Activated T-cell treated with anti-CD3 and anti-CD28 coated beads for 1 hour (primary cell): ENCODE measurements around the gene MDM2.
"Not testable (repeated sequence)": the region's sequence is repeated elsewhere in the genome, so short reads cannot be mapped to it uniquely, and the experiment has no call there.

Source experiments
- DNase-seq: peaks from one replicate; pipeline ENCODE4 v3.0.0-alpha.2; 2020; ENCODE audit warnings: low read depth

MDM2 gene

DNA sequence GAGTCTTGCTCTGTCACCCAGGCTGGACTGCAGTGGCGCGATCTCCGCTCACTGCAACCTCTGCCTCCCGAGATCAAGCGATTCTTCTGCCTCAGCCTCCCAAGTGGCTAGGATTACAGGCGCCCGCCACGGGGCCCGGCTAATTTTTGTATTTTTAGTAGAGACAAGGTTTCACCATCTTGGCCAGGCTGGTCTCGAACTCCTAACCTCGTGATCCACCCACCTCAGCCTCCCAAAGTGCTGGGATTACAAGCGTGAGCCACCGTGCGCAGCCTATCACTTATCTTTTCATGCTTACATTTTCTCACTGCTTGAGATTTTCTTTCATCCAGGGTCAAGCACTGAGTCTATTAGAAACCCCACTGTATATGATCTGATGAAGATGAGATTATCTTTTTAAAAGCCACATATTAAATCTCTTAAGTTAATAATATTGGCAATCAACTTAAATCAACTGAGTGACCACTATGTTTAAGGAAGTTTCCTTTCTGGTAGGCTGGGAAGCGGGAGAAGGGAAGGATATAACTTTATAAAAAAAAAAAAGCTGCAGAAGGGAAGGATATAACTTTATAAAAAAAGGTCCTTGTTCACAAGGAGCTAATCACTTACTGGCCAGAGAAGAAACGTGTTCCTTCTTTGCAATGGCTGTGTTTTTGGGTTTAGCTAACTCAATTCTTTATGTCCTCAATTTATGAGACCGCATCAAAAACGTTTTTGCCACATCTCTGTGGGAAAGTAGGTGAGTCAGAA, 1.3 kb upstream of the MDM2 start:
- no peak for DNase-seq

- not testable (repeated sequence) for DNase-seq
These were observed 752 bp upstream of the MDM2 start for GRCh38 chr12:68807274-68807575.

DNA sequence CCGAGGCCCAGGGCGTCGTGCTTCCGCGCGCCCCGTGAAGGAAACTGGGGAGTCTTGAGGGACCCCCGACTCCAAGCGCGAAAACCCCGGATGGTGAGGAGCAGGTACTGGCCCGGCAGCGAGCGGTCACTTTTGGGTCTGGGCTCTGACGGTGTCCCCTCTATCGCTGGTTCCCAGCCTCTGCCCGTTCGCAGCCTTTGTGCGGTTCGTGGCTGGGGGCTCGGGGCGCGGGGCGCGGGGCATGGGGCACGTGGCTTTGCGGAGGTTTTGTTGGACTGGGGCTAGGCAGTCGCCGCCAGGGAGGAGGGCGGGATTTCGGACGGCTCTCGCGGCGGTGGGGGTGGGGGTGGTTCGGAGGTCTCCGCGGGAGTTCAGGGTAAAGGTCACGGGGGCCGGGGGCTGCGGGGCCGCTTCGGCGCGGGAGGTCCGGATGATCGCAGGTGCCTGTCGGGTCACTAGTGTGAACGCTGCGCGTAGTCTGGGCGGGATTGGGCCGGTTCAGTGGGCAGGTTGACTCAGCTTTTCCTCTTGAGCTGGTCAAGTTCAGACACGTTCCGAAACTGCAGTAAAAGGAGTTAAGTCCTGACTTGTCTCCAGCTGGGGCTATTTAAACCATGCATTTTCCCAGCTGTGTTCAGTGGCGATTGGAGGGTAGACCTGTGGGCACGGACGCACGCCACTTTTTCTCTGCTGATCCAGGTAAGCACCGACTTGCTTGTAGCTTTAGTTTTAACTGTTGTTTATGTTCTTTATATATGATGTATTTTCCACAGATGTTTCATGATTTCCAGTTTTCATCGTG, 612 bp downstream of the MDM2 start:
- peak; percentile 37 for DNase-seq

- DNase-seq: no peak
These were observed 1.4 kb downstream of the MDM2 start for GRCh38 chr12:68809190-68810026.

DNA sequence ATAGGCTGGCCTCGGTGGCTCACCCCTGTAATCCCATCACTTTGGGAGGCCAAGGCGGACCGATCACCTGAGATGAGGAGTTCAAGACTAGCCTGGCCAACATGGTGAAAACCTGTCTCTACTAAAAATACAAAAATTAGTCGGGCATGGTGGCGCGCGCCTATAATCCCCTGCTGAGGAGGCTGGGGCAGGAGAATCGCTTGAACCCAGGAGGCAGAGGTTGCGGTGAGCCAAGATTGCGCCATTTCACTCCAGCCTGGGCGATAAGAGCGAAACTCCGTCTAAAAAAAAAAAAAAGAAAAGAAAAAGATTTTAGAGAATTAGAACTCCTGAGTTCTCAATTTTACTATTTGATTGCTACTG, 2.0 kb downstream of the MDM2 start:
- not testable (repeated sequence) for DNase-seq

DNA sequence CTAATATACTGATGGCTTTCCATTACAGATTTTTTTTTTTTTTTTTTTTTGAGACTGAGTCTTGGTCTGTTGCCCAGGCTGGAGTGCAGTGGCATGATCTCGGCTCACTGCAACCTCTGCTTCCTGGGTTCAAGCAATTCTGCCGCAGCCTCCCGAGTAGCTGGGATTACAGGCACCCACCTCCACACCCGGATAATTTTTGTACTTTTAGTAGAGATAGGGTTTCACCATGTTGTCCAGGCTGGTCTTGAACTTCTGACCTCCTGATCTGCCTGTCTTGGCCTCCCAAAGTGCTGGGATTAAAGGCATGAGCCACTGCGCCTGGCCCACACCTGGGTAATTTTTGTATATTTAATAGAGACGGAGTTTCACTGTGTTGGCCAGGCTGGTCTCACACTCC, 3.6 kb downstream of the MDM2 start:
- not testable (repeated sequence) for DNase-seq

- no peak for DNase-seq
These were observed 4.7 kb downstream of the MDM2 start for GRCh38 chr12:68812553-68813241.

- no peak for DNase-seq
These were observed 5.2 kb downstream of the MDM2 start for GRCh38 chr12:68813242-68813593.

GRCh38 chr12:68814490-68815231, 6.7 kb downstream of the MDM2 start:
- DNase-seq: no peak

GRCh38 chr12:68815232-68815927, 7.4 kb downstream of the MDM2 start:
- no peak for DNase-seq

- no peak for DNase-seq
These were observed 8.2 kb downstream of the MDM2 start for GRCh38 chr12:68815928-68816800.

DNA sequence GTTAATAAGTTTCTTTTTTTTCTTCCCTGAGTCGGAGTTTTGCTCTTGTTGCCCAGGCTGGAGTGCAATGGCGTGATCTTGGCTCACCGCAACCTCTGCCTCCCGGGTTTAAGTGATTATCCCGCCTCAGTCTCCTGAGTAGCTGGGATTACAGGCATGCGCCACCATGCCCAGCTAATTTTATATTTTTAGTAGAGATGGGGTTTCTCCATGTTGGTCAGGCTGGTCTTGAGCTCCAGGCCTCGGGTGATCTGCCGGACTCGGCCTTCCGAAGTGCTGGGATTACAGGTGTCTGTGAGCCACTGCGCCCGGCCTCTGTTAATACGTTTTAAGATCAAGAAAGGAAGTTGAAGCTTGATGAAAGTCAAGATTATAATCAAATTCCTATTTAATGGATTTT, 11.5 kb downstream of the MDM2 start:
- not testable (repeated sequence) for DNase-seq

GRCh38 chr12:68821357-68822188, 13.6 kb downstream of the MDM2 start:
- DNase-seq: no peak

GRCh38 chr12:68823696-68824095, 15.7 kb downstream of the MDM2 start:
- DNase-seq: no peak

DNA sequence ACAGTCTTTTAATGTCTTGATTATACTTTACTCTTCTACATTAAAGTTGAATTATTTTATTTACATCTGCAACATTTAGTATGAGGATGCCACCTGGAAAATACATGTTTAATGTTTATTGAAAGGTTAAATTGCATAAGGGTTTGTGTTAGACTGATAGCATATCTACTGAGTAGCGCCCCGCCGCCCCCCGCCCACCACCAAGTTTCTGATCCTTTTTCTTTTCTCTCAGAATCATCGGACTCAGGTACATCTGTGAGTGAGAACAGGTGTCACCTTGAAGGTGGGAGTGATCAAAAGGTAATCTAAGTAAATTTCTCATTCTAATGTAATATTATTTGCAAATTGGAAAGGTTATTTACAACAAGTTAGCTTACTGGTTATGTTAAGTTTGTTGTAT, 16.2 kb downstream of the MDM2 start:
- DNase-seq: no peak

DNA sequence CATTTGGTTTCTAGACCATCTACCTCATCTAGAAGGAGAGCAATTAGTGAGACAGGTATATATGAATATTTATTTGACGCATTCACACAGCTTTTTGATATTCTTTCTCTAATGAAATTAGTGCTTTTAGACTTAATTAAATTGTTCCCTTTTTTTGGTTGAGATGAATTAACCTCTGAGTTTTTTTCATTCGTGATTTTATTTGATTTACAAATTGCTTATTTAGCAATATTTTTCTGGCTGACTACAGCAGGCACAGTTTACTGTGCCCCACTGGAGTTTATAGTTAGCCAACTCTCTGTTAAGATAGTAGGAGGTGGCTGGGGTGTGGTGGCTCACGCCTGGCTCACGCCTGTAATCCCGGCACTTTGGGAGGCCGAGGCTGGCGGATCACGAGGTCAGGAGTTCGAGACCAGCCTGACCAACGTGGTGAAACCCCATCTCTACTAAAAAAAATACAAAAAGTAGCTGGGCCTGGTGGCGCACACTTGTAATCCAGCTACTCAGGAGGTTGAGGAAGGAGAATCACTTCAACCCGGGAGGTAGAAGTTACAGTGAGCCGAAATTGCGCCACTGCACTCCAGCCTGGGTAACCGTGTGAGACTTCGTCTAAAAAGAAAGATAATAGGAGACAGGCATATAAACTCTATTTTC, 16.7 kb downstream of the MDM2 start:
- no peak for DNase-seq

- DNase-seq: no peak
These were observed 17.7 kb downstream of the MDM2 start for GRCh38 chr12:68825569-68826217.
